Stimulated activated naive CD8-positive, alpha-beta T cell treated with anti-CD3 and anti-CD28 coated beads, Interleukin-15, Interleukin-2, amounts not matched to agents 100 ng/mL and 50 ng/mL, for 24 hours (primary cell): Measurements from ENCODE around the gene CLSTN2.

Source experiments
- H3K27ac Mint-ChIP-seq: one replicate; pipeline ENCODE4 v1.8.0; 2021; ENCODE audit warnings: mild to moderate bottlenecking, mixed read lengths
- H3K27me3 Mint-ChIP-seq: one replicate; pipeline ENCODE4 v1.8.0; 2021; ENCODE audit warnings: mixed read lengths
- H3K36me3 Mint-ChIP-seq: one replicate; pipeline ENCODE4 v1.8.0; 2021; ENCODE audit warnings: low read depth, mixed read lengths
- H3K4me1 Mint-ChIP-seq: one replicate; pipeline ENCODE4 v1.8.0; 2021; ENCODE audit warnings: low read depth, mixed read lengths
- H3K4me3 Mint-ChIP-seq: one replicate; pipeline ENCODE4 v1.8.0; 2021; ENCODE audit warnings: mild to moderate bottlenecking, mixed read lengths
- H3K9me3 Mint-ChIP-seq: one replicate; pipeline ENCODE4 v1.8.0; 2021; ENCODE audit warnings: mixed read lengths

CLSTN2 gene

DNA sequence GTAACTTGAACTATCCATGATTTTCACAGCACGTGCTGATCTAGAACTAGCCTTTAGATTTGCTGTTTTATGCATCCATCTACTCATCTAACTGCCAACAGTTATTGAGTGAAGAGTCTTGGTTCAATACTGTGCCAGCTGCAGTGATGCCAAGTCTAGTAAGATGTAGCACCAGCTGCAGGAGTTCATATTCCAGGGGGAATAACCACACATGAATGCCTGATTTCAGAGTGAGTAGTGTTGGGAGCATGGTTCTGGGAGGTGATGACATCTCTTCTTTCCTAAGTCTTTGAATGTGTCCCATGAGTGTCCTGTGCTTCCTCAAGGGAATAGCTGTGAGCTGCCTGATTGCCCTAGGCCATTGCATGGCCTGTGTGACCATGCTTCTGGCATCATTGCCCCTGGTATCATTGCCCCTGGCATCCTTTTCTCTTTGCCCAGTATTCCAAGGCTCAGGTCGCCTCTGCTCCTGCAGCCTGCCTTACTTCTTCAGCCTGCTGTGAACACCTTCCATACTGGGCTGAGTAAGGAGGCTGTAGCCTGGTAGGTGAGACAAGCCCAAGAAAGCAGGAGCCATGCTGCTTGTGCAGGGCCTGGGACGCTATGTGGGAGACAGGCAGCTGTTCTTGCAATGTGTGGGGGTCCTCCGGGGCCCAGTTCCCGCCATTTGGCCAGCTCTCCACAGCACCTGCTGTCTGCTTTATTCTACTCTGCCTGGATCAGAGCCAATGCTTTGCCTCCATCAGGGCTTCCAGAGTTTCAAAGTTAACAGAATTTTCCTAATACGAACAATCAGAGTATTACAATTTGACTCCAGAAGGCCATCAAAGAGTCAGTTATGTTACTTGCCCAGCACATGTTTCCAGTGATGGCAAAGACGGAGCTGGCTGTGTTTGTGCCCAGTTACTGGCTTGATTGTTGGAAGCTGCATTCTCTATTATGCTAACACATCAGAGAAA, 73.2 kb downstream of the CLSTN2 start:
- H3K4me3 Mint-ChIP-seq: no peak overlapping the region
- H3K36me3 Mint-ChIP-seq: no peaks in the 10 kb centered on the region
- H3K9me3 Mint-ChIP-seq: no peaks in the 10 kb centered on the region
- no peaks in the 10 kb centered on the region for H3K4me1 Mint-ChIP-seq
- H3K27me3 Mint-ChIP-seq: peaks cover 14% of the 10 kb centered on the region
- H3K27ac Mint-ChIP-seq: no peak overlapping the region

DNA sequence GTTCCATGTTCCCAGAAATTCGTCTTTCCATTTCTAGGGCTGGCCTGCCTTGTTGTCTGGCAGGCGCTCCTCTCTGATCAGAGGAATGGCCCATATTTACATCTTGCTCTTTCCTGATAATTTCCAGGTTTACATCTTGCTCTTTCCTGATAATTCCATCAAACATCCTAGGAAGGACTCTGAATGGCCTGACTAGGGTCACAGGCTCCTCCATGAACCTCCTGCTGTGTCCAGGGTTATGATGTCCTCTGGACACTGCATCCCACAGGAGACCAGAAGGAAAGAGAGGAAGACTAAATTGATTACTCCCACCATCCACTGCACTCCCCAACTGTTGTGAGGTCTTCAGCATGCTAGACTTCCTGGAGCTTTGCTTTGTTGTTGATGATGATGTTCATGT, 75.4 kb downstream of the CLSTN2 start:
- no peaks in the 10 kb centered on the region for H3K9me3 Mint-ChIP-seq

DNA sequence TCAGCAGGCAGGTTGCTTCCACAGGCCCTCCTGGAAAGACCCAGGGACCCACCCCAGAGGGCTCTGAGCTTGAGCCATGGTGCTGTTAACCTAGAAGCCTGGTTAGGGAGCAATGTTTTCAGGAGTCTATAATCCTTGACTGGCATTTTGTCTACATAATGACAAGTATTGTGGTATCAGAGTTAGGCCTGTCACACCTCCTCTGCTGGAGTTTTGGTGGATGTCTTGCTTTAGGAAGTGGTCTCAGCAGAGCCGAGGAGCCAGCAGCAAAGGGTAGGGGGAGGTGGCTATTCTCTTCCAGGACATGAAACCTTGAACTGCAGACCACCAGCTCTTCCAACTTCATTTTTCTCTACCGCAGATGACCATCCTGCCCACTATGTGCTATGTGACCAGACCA, 76.1 kb downstream of the CLSTN2 start:
- H3K36me3 Mint-ChIP-seq: no peaks in the 10 kb centered on the region
- no peak overlapping the region for H3K27ac Mint-ChIP-seq
- H3K9me3 Mint-ChIP-seq: no peaks in the 10 kb centered on the region
- no peaks in the 10 kb centered on the region for H3K4me1 Mint-ChIP-seq
- peaks cover 8% of the 10 kb centered on the region for H3K27me3 Mint-ChIP-seq
- no peak overlapping the region for H3K4me3 Mint-ChIP-seq

More for the DNA sequence above, 75.4 kb downstream of the CLSTN2 start:
- peaks cover 9% of the 10 kb centered on the region for H3K27me3 Mint-ChIP-seq
- no peaks in the 10 kb centered on the region for H3K36me3 Mint-ChIP-seq
- no peaks in the 10 kb centered on the region for H3K4me1 Mint-ChIP-seq
- no peak overlapping the region for H3K27ac Mint-ChIP-seq
- no peak overlapping the region for H3K4me3 Mint-ChIP-seq

DNA sequence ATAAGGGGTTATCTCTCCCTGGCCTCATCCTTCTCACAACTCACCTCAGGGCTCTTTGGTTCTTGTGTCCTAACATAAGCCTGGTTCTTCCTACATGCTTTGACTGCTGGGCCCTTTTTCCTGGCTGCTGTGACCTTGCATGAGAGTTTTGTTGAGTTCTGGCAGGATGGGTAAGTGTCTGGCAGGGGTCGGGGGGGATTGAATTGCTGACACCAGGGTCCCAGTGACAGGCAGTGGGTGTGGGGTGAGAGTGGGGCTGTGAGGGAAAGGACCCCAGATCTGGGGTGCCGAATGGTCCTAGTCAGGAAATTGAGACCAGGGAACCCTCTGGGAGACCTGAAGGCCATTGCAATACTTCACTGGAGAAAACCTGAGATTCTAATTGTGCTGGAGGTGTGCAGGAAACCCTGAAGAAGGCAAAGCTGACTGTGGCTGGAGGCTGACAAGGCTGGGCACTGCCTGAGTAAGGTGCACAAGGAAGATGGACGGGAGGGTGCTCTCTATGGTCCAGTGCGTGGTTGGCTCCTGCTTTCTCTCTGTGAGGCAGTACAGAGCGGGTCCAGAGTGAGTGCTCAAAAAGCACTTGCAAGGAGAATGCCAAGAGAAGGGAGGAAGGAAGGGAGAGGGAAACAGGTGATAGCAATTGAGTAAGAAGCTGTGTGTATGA, 76.8 kb downstream of the CLSTN2 start:
- no peaks in the 10 kb centered on the region for H3K4me1 Mint-ChIP-seq
- H3K9me3 Mint-ChIP-seq: no peaks in the 10 kb centered on the region
- no peak overlapping the region for H3K4me3 Mint-ChIP-seq
- no peak overlapping the region for H3K27ac Mint-ChIP-seq
- peaks cover 4% of the 10 kb centered on the region for H3K27me3 Mint-ChIP-seq
- H3K36me3 Mint-ChIP-seq: no peaks in the 10 kb centered on the region

DNA sequence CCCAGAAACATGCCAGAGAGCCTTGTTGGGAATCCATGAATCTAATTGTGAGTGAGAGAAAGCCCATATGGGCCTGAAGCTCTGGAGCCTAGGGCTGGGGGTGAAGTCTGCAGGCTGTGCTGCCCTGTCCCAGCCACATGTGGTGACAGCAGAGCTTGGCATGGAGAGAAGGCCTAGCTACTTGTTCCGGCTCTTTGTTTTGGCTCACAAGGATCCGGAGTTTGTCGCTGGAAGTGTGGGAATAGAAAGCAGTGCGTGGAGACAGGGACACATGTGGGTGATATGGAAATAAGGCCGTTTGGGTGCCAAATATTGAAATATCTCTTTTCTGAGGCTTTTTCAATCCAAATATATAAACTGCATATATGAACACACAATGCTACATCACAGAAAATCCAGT, 78.2 kb downstream of the CLSTN2 start:
- Mint-ChIP-seq H3K27ac (no peak overlapping the region), H3K27me3 (no peaks in the 10 kb centered on the region), H3K9me3 (no peaks in the 10 kb centered on the region), H3K4me1 (no peaks in the 10 kb centered on the region), H3K4me3 (no peak overlapping the region), H3K36me3 (no peaks in the 10 kb centered on the region)

DNA sequence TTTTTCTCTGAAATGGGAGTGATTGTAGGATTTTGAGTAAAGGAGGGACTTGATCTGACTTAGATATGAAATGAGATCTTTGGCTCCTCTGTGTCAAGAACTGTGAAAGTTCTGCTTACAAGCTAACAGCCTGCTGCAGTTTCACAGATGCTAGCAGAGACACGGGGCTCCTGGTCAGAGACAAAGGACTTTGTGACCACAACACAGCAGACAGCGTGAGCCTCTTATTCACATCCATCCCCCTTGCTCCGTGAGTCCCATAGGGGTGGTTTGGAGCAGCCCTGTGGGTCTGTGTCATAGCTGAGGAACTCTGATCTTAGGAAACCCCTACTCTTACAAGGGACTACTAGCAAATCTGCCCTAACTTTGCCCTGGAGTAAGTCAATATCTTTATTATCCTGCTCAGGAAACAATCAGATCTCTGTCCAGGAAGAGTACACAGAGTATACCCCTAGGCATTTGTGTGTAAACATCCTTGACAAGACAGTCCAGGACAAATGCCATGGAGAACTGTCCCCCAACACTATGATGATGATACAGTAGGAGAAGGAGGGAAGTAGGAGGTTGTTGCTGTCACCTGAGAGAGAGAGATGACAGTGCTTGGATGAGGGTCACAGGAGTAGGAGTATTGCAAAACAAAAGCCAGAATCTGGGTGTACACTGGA, 80.0 kb downstream of the CLSTN2 start:
- Mint-ChIP-seq H3K36me3 (no peaks in the 10 kb centered on the region), H3K27ac (no peak overlapping the region), H3K4me1 (no peaks in the 10 kb centered on the region), H3K4me3 (no peak overlapping the region), H3K9me3 (no peaks in the 10 kb centered on the region), H3K27me3 (no peaks in the 10 kb centered on the region)

DNA sequence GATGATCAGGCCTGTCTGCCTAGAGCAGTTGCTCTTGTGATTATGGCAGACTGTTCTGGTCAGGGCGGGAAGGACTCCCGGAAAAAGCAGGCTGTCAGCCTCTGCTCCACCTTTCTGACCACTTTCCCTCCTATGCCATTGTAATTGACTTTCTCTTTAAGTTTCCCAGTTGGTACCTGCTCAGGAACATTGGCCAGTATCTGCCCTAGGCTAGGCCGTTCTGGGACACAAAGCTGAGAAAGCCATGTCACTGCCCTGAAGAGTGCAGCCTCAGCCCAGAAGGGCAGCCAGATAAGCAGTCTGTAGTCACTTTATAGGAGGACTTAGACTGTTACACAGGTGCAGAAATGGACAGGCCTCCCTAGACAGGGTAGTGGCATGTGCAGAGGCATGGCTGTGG, 80.8 kb downstream of the CLSTN2 start:
- H3K27ac Mint-ChIP-seq: no peak overlapping the region
- no peaks in the 10 kb centered on the region for H3K36me3 Mint-ChIP-seq
- H3K4me3 Mint-ChIP-seq: no peak overlapping the region
- no peaks in the 10 kb centered on the region for H3K27me3 Mint-ChIP-seq
- no peaks in the 10 kb centered on the region for H3K4me1 Mint-ChIP-seq
- no peaks in the 10 kb centered on the region for H3K9me3 Mint-ChIP-seq

DNA sequence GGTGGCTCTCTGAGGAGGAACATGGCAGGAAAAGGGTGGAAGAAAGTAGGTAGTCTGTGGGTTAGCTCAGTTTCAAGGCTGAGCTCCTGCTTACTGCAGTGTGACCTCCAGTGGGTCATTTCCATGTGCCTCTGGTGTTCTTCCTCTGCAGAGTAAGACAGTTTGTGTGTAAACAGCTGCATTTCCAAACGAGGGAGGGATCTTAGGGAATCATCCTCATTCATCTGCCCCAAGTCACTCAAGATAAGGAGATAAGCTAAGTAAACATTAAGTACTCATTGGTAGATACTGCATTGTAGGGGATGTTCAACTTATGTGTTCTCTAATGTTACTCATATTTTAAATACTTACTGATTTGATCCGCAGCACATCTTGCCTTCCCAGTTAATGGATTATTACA, 83.6 kb downstream of the CLSTN2 start:
- H3K27me3 Mint-ChIP-seq: no peaks in the 10 kb centered on the region
- no peaks in the 10 kb centered on the region for H3K36me3 Mint-ChIP-seq
- H3K27ac Mint-ChIP-seq: no peak overlapping the region
- no peak overlapping the region for H3K4me3 Mint-ChIP-seq
- H3K4me1 Mint-ChIP-seq: no peaks in the 10 kb centered on the region
- no peaks in the 10 kb centered on the region for H3K9me3 Mint-ChIP-seq

DNA sequence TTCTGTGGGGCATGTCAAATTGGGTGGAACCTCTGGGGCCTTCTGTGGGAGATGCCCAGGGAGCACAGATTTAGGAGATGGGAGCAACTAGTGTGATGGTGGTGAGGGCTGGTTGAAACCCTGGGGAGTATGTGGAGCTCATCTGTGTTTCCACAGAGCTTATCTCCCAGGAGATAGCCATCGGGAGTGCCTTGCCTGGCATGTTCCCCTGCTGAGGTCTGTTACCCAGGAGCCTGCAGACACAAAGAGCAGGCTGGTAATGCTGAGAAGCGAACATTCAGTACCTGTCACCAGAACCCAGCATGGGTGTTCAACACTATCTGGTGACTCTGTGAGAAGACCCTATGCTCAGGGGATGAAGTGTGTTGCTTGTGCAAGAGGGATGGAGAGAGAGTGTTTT, 85.0 kb downstream of the CLSTN2 start:
- Mint-ChIP-seq H3K9me3 (no peaks in the 10 kb centered on the region), H3K27ac (no peak overlapping the region), H3K4me3 (no peak overlapping the region), H3K27me3 (no peaks in the 10 kb centered on the region), H3K4me1 (no peaks in the 10 kb centered on the region), H3K36me3 (no peaks in the 10 kb centered on the region)

DNA sequence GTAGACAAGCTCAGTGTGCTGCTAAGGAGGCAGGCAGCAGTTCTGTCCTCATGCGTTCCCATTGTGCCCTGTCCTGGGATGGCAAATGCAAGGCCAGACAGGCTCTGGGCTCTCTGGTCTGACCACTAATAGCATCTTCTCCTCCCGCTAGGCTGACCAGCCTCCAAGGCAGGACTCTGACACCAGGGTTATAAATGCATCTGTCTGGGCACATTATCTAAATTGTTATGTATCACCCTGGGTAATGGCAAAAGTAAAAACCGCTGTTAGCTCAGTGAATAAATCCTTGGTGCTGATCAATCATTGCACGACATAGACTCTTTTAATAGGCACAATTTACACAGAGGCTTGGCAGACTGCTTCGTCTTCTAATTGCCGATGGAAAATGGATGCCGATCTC, 85.6 kb downstream of the CLSTN2 start:
- no peaks in the 10 kb centered on the region for H3K36me3 Mint-ChIP-seq
- H3K27me3 Mint-ChIP-seq: no peaks in the 10 kb centered on the region
- no peak overlapping the region for H3K27ac Mint-ChIP-seq
- H3K4me3 Mint-ChIP-seq: no peak overlapping the region
- H3K9me3 Mint-ChIP-seq: no peaks in the 10 kb centered on the region
- no peaks in the 10 kb centered on the region for H3K4me1 Mint-ChIP-seq

DNA sequence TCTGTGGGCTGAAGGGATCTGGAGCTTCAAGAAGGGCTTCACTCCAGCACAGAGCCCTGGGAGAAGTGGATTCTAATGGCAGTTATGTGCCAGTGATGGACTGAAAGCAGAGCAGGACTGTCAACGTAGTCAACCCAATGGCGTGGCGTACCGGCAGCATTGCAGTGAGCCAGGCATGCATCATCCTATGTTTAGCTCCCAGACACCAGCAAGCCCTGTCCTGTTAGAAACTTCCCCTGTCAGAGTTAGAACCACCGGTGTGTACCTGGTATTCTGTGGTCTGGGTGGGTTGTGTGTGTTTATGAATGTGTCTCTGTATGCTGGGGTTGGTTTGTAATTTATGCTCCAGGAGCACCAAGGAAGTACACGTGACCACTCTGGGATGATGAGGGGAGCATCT, 86.3 kb downstream of the CLSTN2 start:
- Mint-ChIP-seq H3K27me3 (no peaks in the 10 kb centered on the region), H3K27ac (no peak overlapping the region)

DNA sequence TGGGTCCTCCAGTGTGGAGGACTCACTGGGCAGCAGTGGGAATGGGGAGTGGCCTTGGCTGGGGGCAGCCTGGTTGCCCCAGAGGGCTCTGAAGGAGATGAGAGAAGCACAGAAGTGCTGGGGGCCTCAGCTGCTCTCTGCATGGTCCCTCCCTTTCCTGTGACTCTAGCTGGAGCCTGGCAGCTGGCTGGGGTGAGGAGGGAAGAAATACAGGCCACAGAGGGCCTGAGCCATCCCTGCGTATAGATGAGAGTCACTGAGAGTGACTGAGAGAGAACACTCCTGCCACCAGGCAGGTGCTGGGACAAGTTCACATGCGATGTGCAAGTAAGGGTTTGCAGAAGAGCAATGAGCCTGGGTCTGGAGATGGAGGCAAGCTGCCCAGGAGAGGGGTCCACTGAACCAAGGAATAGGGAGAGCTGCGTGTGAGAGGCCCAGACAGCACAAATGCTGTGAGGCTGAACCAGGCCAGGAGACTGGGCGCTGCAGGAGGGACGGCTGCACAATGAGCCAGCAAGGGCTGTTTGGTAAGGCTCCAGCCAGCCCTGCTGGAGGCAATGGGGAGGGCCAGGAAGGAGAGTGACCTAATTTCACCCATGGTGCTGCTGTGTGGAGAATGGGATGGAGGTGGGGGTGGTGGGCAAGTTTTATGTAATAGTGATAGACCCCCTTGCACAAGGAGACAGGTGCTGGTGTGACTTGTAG, 87.2 kb downstream of the CLSTN2 start:
- no peaks in the 10 kb centered on the region for H3K36me3 Mint-ChIP-seq
- no peak overlapping the region for H3K4me3 Mint-ChIP-seq
- H3K4me1 Mint-ChIP-seq: no peaks in the 10 kb centered on the region
- no peaks in the 10 kb centered on the region for H3K9me3 Mint-ChIP-seq
- H3K27ac Mint-ChIP-seq: no peak overlapping the region
- no peaks in the 10 kb centered on the region for H3K27me3 Mint-ChIP-seq

More for the DNA sequence above, 86.3 kb downstream of the CLSTN2 start:
- H3K4me3 Mint-ChIP-seq: no peak overlapping the region
- no peaks in the 10 kb centered on the region for H3K9me3 Mint-ChIP-seq
- no peaks in the 10 kb centered on the region for H3K36me3 Mint-ChIP-seq
- H3K4me1 Mint-ChIP-seq: no peaks in the 10 kb centered on the region

DNA sequence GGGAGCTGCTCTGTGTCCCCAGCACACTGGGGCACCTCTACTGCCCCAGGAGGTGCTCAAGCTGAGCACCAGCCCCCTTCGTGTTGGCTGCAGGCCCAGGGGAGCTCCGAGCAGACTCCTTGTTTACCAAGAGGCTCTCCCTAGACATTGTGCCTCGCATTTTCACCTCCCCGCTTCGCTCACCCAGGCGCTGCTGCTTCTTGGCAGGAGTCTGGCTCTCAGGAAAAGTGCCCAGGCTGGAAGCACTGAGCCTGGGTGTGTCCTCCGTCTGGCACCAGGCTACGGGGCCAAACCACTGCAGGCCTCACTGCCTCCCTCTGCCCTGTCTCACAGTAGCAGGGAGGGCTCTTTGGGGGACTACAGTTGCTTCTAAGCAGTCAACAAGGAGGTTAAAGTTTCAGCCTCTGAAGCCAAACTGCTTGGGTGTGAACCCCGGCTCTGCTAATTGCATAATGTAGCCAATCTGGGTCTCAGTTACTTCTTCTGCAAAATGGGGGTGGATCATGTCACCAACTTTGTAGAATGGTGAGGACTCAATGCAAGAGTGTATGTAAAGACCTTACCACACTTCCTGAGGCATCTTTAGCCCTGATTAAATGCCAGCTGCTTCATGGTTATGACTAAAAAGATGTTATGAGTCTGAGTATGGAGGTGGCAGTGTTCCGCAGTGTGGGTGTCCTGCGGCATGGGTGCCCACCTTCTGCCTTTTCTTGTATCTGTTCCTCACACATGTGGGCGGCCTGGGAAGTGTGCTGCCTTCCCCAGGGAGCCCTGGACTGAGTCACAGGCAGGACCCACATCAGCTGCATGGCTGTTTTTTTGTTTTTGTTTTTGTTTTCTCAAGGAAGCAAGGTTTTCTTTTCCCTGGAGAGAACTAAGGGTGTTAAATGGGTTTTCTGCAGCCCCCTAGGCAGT, 88.9 kb downstream of the CLSTN2 start:
- H3K9me3 Mint-ChIP-seq: no peaks in the 10 kb centered on the region
- H3K36me3 Mint-ChIP-seq: no peaks in the 10 kb centered on the region
- no peak overlapping the region for H3K27ac Mint-ChIP-seq
- no peak overlapping the region for H3K4me3 Mint-ChIP-seq
- no peaks in the 10 kb centered on the region for H3K27me3 Mint-ChIP-seq
- no peaks in the 10 kb centered on the region for H3K4me1 Mint-ChIP-seq

DNA sequence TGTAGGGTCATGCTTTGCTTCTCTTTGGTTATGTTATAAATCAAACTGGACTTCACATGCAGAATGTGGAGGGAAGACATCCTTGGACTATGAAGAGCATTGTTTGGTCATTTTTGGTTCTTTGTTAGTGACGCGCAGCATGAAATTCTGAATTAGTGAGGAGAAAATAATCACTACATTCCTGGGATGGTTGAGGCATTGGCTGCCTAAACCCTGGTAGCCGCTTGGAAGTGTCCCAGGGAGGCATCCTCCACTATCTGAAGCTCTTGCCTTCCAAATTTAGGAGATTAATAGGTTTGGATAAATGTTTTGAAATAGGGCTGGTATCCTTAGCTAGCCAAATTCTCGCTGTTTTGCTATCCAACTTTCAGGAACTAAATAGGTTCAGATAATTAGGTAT, 96.2 kb downstream of the CLSTN2 start:
- Mint-ChIP-seq H3K36me3 (no peaks in the 10 kb centered on the region), H3K27ac (no peak overlapping the region), H3K4me1 (no peaks in the 10 kb centered on the region), H3K27me3 (no peaks in the 10 kb centered on the region), H3K9me3 (no peaks in the 10 kb centered on the region), H3K4me3 (no peak overlapping the region)
